ENCODE data around the gene GRAMD4. TPM values are rescaled to one million over a fixed set of nuclear protein-coding genes. Genes with fewer than 3 reads are reported as not detected.

The GRAMD4 gene
- total RNA-seq, 1 experiment from 2014 or later: 19.8 TPM

DNA sequence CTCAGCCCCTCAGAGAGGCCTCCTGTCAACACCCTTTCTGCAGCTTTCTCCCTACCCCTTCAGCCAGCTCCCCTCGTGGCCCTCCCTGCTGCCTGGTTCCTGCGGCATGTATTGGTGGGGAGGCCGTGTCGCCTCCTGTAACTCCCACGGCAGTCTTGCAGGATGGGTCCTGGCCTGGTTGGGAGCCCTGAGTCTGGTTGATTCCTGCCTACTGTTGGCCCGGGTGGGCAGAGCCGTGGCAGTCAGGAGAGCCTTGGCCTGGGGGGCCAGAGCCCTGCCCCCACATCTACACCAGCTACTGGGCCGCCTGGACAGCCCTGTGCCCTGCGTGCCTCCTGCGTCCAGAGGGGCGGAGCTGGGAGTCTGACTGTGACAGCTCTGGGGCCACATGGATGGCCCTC is 30.3 kb upstream of the GRAMD4 start:
- Mint-ChIP-seq H3K4me3 (no peak overlapping the region), H3K4me1 (peaks cover 18 to 45% of the 10 kb centered on the region in 2 experiments), H3K9me3 (no peaks in the 10 kb centered on the region), H3K27me3 (ENCODE audit: low read depth) (no peaks in the 10 kb centered on the region; the same call in none of the 2 replicates), H3K27ac (peak overlapping the region; percentile 65 to 80 (median 77); a peak in 4 of 7 replicates), H3K36me3 (ENCODE audit: insufficient read depth in 1 of 3, low read depth in 3 of 3) (no peaks in the 10 kb centered on the region)
- Histone ChIP-seq H2BK5ac (ENCODE audit: insufficient read length, low read length) (no peak overlapping the region), H3K56ac (ENCODE audit: insufficient read length, low read depth, low read length) (no peak overlapping the region), H4K20me1 (ENCODE audit: control insufficient read depth, insufficient read depth, insufficient read length) (no peaks in the 10 kb centered on the region), H2BK12ac (ENCODE audit: insufficient read length, low read depth, low read length) (no peak overlapping the region), H3K18ac (ENCODE audit: insufficient read length, low read depth, low read length) (no peak overlapping the region), H3K23me2 (ENCODE audit: insufficient read length, low read depth, low read length, poor library complexity, severe bottlenecking) (no peaks in the 10 kb centered on the region), H2BK15ac (ENCODE audit: low read depth, low read length) (no peak overlapping the region), H3K4me1 (ENCODE audit: insufficient read depth, low read length) (no peaks in the 10 kb centered on the region), H3T11ph (ENCODE audit: low read length) (no peak overlapping the region), H2AK5ac (ENCODE audit: insufficient read length, low read length) (no peak overlapping the region), H2BK20ac (ENCODE audit: low read depth, low read length, poor library complexity, severe bottlenecking) (no peak overlapping the region), H3K23ac (ENCODE audit: insufficient read length, low read depth, low read length) (no peak overlapping the region), H3K4ac (ENCODE audit: low read depth, low read length) (no peak overlapping the region), H3K9me3 (ENCODE audit: control insufficient read depth, low read depth, low read length) (no peaks in the 10 kb centered on the region), H3K27ac (ENCODE audit: insufficient read length, low read depth, low read length) (no peak overlapping the region), H4K8ac (replicated peaks; ENCODE audit: insufficient read length, low read depth, low read length) (no peak overlapping the region), H3K9ac (ENCODE audit: extremely low read depth, insufficient read length, low read length) (no peak overlapping the region), H3K27me3 (ENCODE audit: insufficient read depth, low read length) (no peaks in the 10 kb centered on the region), H3K4me2 (ENCODE audit: insufficient read depth, insufficient read length, low read length) (no peak overlapping the region), H4K5ac (ENCODE audit: insufficient read length, low read depth, low read length) (no peak overlapping the region), H3K79me1 (ENCODE audit: insufficient read depth, low read depth, low read length, poor library complexity, severe bottlenecking) (no peaks in the 10 kb centered on the region), H3K79me2 (ENCODE audit: insufficient read depth, low read length) (no peaks in the 10 kb centered on the region), H3K14ac (ENCODE audit: insufficient read depth, low read length) (no peak overlapping the region), H2BK120ac (ENCODE audit: low read depth, low read length, poor library complexity, severe bottlenecking) (no peak overlapping the region), H2AFZ (ENCODE audit: low read length) (no peak overlapping the region), H4K91ac (ENCODE audit: insufficient read length, low read depth, low read length) (no peak overlapping the region)
- no CpG with 5 or more reads among the region's 11 CpGs for WGBS (ENCODE audit: extremely low coverage, insufficient read length, low lambda C conversion rate)
- peak; percentile 20 for DNase-seq
- TF ChIP-seq, protein P1, sequence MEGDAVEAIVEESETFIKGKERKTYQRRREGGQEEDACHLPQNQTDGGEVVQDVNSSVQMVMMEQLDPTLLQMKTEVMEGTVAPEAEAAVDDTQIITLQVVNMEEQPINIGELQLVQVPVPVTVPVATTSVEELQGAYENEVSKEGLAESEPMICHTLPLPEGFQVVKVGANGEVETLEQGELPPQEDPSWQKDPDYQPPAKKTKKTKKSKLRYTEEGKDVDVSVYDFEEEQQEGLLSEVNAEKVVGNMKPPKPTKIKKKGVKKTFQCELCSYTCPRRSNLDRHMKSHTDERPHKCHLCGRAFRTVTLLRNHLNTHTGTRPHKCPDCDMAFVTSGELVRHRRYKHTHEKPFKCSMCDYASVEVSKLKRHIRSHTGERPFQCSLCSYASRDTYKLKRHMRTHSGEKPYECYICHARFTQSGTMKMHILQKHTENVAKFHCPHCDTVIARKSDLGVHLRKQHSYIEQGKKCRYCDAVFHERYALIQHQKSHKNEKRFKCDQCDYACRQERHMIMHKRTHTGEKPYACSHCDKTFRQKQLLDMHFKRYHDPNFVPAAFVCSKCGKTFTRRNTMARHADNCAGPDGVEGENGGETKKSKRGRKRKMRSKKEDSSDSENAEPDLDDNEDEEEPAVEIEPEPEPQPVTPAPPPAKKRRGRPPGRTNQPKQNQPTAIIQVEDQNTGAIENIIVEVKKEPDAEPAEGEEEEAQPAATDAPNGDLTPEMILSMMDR (conservative IDR thresholded peaks at IDR 0.05): no peak

Measured in H9 (cell line).